Femur (tissue), 1 donor: Measurements from ENCODE around the gene RABGEF1.

Experiments
- DNase-seq: peaks from one replicate; pipeline ENCODE4 v3.0.0-alpha.2; 2017

The RABGEF1 gene

GRCh38 chr7:66860767-66861166, 120.2 kb downstream of the RABGEF1 start:
- no peak for DNase-seq
